GM21515 (cell line): Measurements from ENCODE around the gene TUBB8B.
"Not testable (repeated sequence)": the region's sequence is repeated elsewhere in the genome, so short reads cannot be mapped to it uniquely, and the experiment has no call there.

ENCODE experiments used
- ATAC-seq: cut with Tn5 transposase; IDR thresholded peaks from one replicate; pipeline ENCODE4 v1.9.1; 2021; ENCODE audit not compliant: unreplicated experiment

The TUBB8B gene

DNA sequence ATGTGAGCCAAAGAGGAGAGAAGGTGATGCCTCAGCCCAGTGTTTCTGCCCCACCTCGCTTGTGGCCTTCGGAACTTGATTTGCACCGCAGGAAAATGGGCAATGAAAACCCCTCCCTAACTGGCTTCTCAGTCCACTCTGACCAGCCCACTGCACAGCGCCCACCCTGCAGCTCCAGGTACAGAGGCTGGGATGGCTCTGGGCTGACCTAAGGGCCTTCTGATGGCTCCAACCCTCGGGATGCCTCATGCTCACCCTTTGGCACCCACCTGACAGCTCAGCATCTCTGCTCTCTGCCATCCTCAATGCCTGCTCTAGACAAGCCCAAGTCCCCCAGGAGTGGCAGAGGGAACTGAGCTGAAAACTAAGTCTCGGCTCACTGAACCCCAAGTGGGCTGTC is 36.2 kb downstream of the TUBB8B start:
- ATAC-seq: not testable (repeated sequence)

DNA sequence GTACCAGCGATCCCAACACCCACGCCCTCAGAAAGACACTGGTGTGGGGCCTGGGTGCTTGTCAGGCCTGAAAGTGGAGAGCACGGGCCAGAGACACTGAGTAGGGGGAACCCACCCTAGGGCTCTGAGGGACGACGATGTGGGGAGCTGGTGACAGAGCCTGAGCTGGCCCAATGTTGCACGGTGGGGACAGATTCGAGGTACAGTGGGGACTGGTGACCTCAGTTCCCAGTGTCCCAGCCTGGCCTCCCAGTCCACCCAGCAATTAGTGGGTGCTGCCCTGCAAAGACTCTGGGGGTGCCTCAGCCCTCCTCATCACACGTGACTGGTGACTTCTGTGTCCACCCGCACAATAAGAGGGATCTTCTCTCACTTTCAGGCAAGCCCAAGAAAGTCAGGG is 36.6 kb downstream of the TUBB8B start:
- ATAC-seq: not testable (repeated sequence)

DNA sequence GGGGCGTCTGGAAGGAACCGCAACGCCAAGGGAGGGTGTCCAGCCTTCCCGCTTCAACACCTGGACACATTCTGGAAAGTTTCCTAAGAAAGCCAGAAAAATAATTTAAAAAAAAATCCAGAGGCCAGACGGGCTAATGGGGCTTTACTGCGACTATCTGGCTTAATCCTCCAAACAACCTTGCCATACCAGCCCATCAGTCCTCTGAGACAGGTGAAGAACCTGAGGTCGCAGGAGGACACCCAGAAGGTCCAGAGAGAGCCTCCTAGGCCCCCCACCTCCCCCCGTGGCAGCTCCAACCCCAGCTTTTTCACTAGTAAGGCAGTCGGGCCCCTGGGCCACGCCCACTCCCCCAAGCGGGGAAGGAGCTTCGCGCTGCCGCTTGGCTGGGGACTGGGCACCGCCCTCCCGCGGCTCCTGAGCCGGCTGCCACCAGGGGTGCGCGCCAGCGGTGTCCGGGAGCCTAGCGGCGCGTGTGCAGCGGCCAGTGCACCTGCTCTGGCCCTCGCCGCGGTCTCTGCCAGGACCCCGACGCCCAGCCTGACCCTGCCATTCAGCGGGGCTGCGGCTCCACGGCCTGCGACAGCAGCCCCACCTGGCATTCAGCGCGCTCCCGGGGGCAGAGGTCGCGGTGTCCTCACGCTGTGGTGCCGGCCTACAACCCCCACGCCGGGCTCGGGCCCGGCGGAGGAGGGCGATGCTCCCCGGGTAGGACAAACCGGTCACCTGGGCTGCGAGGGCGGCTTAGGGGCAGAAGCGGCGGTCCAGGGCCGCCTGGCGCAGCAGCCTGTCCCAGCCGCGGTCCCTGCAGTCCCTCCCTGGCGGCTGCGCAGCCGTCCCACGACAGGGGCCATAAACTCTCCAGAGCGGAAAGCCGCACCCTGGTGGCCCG is 37.8 kb downstream of the TUBB8B start:
- ATAC-seq: not testable (repeated sequence)

DNA sequence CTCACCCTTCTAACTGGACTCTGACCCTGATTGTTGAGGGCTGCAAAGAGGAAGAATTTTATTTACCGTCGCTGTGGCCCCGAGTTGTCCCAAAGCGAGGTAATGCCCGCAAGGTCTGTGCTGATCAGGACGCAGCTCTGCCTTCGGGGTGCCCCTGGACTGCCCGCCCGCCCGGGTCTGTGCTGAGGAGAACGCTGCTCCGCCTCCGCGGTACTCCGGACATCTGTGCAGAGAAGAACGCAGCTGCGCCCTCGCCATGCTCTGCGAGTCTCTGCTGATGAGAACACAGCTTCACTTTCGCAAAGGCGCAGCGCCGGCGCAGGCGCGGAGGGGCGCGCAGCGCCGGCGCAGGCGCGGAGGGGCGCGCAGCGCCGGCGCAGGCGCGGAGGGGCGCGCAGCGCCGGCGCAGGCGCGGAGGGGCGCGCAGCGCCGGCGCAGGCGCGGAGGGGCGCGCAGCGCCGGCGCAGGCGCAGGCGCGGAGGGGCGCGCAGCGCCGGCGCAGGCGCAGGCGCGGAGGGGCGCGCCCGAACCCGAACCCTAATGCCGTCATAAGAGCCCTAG is 38.7 kb downstream of the TUBB8B start:
- ATAC-seq: not testable (repeated sequence)

DNA sequence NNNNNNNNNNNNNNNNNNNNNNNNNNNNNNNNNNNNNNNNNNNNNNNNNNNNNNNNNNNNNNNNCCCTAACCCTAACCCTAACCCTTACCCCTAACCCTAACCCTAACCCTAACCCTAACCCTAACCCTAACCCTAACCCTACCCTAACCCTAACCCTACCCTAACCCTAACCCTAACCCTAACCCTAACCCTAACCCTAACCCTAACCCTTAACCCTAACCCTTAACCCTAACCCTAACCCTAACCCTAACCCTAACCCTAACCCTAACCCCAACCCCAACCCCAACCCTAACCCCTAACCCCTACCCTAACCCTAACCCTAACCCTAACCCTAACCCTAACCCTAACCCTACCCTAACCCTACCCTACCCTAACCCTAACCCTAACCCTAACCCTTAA is 39.5 kb downstream of the TUBB8B start:
- not testable (repeated sequence) for ATAC-seq
